GM13976 (cell line): Measurements from ENCODE around the gene FUT3.

Source experiments
- DNase-seq: peaks from one replicate; pipeline ENCODE4 v3.0.0; 2012; ENCODE audit warnings: low spot score
- CTCF ChIP-seq: IDR thresholded peaks from 2 replicates; pipeline ENCODE4 v1.5.1; 2012; ENCODE audit warnings: borderline replicate concordance, mild to moderate bottlenecking; ENCODE audit not compliant: insufficient read depth; ENCODE audit errors: extremely low read depth, missing control alignments, control extremely low read depth
- in situ Hi-C: fragments of 300-500 bp; cut with MboI; formaldehyde crosslinking; loops from one replicate; pipeline ENCODE4 v1.12.0; 2022; ENCODE audit warnings: low sequenced_read_pairs, mixed read lengths, inconsistent platforms; ENCODE audit not compliant: unreplicated experiment

Gene FUT3

DNA sequence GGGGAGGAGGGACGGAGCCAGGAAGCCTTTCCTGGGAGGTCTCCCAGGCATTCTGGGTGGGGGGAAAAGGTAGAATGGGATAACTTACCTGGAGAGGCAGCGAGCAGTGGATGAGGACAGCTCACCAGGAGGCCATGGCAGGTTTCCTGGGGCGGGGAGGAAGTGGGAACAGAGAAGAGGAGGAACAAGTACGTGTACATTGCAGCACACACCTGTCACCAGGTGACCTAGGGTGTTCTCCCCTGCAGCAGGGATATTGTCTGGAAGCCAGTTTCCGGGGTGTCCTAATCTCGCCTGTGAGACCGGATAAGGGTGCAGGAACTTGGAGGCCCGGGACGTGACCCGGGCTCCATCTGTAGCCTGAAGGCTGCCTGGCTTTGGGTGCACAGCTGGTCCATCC is at the start of gene FUT3:
Gene FUT3, minus strand, starts transcription at position 148 of the 400 bp plus-strand sequence.
- no peak for TF ChIP-seq CTCF
- in situ Hi-C loops = no loop called here
- no peak for DNase-seq

DNA sequence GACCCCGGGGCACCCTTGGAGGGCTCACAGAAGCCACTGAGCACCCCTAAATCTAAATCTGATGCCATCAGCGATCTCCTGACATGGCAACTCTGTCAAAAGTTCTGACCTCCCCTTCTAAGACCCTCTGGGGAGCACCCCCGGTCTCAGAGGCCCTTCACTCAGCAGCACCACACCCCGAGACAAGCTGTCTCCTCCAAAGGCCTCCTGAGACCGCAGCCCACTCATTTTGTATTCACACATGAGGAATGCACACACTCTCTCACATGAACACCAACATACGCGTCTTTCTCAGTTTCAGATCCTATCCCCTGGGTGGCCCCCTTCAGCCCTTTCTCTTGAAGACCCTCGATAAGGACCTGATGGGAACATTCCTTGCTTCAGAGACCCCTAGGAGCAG is 49.7 kb upstream of the FUT3 start:
- in situ Hi-C loops = no loop called here
- no peak for DNase-seq
- no peak for TF ChIP-seq CTCF

- TF ChIP-seq CTCF = no peak
- in situ Hi-C loops = no loop called here
- no peak for DNase-seq
Measured at GRCh38 chr19:5899728-5900526, 48.7 kb upstream of the FUT3 start.

- no peak for TF ChIP-seq CTCF
- in situ Hi-C loops = no loop called here
- no peak for DNase-seq
Measured at GRCh38 chr19:5897189-5897969, 46.1 kb upstream of the FUT3 start.

GRCh38 chr19:5896365-5897076 is 45.3 kb upstream of the FUT3 start:
- no peak for DNase-seq
- in situ Hi-C loops = no loop called here
- TF ChIP-seq CTCF = no peak

DNA sequence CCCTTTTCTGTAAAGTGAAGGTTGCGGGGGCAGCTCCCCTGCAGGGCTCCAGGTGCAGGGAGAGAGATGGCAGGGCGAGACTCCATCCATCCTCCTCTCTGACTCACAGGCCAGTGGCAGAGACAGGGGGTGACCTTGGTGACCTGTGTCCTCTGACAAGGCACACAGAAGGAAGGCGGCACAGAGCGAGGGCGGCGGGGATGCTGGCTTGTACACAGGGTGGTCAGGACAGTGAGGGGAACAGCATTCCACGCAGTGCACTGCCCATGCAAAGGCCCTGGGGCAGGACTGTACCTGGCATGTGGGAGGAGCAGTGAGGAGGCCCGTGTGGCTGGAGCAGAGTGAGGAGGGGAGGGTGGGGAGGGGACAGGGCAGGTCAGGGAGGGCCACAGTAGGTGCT is 44.6 kb upstream of the FUT3 start:
- no peak for DNase-seq
- in situ Hi-C loops = no loop called here
- no peak for TF ChIP-seq CTCF
